ENCODE results near the gene LIPC. TPM values are rescaled to one million over a fixed set of nuclear protein-coding genes. Genes with fewer than 3 reads are reported as not detected.

Gene LIPC
- total RNA-seq, 1 donor from 2014 or later, result not detected

DNA sequence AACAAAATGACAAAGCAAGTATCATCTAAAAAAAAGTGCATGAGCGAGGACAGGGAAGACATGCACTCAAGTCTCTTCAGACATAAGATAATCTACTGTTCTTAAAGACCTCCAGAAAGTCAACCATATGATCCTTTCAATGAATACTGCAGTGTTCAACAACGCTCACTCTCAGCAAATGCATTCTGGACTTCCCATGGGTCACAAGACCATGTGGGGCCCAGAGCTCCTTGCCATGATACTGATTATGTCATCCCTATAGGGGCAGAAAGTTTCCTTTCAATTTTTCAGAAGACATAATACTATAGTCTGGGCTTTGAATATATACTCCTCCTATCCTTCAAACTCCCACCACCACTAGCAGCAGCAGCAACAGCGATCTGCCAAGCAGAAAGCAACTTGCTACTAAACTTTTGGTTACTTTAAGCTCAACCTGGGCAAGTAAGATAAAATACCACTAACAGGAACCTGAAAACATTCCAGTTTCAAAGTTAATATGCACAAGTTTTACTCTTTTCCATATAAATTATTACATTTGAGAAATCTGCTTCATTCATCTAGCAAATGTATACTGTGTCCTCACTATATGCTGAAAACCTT lies 174.2 kb downstream of the LIPC start:
- no peak for DNase-seq (ENCODE audit: low spot score)

DNA sequence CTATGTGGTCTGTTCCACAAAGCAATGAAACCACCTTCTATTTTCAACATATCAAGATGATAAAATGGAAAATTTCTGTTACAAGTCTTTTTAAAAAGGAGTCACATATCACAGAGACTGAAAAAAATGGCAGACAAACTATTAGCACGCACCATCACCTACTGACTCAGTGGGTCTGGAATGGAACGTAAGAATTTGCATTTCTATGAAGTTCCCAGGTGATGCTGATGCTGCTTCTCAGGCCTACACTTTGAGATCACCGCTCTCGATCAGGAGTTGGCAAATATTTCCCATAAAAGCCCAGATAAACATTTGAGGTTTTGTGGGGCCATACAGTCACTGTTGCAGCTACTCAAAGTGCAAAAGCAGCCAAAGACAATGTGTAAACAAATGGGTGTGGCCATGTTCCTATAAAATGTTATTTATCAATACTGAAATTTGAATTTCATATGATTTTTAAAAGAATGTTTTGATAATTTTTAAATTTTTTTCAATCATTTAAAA lies 174.8 kb downstream of the LIPC start:
- no peak for DNase-seq (ENCODE audit: low spot score)

DNA sequence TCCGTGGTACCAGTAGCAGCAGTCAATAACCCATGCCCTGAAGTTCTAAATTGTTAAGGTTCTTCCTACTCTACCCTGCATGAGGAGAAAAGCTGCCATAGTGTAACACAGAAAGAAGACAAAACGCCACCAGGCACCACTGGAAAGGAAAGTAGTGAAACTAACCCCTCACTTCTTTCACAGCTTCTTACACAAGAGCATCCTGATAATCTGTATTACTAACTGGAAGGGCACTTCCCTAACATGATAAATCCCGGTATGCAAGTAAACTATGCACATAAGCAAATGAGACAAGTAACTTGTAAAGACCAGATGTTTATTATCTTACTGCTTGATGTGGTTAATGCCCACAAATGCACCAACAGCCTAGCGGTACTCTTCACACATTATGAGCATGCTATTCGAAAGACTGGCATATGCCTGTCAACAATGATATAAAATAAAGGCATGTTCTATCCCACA lies 176.4 kb downstream of the LIPC start:
- no peak for DNase-seq (ENCODE audit: low spot score)

DNA sequence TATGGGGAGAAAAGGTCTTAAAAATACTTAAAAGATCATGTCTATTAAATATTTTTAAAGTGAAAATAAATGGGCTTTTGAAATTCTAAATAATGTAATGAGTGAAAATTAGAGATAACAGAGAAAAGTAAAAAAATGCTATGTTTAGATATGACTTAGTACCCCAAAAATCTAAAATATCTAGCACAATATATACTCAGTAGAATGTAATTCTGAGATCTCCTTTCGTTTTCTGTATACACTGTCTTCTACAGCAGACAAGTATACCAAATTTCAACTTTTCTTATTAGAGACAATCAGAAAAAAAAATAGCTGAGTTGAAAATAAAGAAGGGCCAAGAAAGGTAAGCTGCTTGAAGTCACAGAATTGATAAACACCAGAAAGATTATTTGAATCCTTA lies 176.9 kb downstream of the LIPC start:
- DNase-seq (ENCODE audit: low spot score), result no peak

DNA sequence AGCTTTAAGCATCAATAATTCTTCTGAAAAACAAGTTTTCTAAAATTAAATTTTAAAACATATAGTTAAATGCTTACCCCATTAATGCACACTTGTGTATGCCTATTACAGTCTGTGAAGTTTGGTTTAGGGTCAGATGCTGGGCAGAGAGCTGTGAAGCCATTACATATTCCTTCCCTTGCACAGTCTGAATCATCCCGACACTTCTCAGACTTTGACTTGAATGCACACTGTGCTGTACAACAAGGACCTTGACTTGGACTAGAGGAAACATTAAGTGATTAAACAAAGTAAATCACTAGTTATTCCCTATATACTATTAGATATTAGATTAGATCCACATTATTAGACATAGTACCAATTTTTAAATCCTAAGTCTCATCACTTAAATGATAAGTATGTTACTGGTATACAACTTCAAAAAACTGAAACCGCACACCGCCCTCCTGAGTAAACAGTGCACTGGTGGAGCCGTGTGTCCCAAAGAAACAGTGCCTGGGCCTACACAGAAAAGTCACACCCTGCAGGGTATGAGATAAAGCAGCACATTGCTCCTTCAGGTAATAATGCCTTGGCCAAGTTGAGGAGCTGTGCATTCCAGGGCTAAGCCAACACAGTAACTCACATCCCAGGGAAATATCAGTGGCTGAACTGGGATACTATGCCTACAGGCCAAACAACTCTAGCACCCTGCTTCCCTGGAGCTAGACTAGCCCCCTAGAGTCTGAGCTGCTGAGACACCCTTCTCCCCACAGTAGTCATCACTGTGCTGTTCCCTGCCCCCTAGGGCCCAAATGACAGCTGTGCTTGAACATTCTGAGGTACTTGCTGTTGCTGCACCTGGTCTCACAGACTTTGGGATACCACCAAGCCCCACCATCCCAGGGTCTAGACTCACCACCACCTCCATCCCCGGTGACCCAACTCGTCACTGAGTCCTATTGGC lies 180.2 kb downstream of the LIPC start:
- no peak for DNase-seq (ENCODE audit: low spot score)

DNA sequence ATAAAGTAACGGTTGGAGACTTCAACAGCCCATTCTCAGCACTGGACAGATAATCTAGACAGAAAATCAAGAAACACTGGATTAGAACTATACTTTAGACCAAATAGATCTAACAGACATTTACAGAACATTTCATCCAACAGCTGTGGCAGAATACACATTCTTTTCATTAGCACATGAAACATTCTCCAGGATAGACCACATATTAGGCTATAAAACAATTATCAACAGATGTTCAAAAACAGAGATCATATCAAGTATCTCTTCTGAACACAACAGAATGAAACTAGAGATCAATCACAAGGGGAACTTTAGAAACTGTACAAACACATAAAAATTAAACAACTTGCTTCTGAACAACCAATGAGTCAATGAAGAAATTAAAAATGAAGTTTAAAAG lies 184.4 kb downstream of the LIPC start:
- no peak for DNase-seq (ENCODE audit: low spot score)
